B cell (primary cell): ENCODE measurements around the gene KLK13.

Source experiments
- EZH2 ChIP-seq: IDR thresholded peaks from 2 replicates; pipeline ENCODE4 v1.6.1; 2012; ENCODE audit warnings: borderline replicate concordance, low read depth, mild to moderate bottlenecking, moderate library complexity, low read length; ENCODE audit not compliant: insufficient read depth, poor library complexity, severe bottlenecking
- TF ChIP-seq, protein P1 (sequence below): fragments of 200-600 bp; IDR thresholded peaks from one replicate; pipeline ENCODE4 v1.8.0; 2022; ENCODE audit warnings: antibody characterized with exemption, mild to moderate bottlenecking

DNA sequence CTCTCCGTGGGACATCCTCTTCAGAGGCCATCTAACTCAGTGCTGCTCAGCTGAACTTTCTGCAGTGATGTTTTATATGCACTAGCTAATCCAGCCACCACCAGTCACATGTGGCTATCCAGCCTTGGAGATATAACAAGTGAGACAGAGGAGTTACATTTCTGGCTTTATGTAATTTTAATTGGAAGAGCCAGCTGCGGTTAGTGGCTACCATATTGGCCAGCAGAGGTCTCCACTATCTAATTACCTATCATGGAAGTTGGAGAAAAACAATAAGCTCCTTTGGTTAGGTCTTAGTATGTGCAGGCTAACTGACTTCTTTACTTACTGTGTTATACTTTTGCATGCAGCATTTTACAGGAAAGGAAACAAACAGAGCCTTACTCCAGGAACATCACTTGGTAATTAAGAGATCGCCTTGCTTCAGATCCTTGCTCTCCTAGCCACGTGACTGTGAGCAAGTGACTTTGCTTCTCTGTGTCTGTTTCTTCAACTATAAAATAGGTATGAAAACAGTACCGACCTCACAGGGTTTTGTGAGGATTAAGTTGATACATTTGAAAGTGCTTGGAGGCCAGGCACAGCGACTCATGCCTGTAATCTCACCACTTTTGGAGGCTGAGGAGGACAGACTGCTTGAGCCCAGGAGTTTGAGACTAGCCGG lies 43.8 kb downstream of the KLK13 start:
- TF ChIP-seq EZH2, result no peak
- TF ChIP-seq, protein P1, sequence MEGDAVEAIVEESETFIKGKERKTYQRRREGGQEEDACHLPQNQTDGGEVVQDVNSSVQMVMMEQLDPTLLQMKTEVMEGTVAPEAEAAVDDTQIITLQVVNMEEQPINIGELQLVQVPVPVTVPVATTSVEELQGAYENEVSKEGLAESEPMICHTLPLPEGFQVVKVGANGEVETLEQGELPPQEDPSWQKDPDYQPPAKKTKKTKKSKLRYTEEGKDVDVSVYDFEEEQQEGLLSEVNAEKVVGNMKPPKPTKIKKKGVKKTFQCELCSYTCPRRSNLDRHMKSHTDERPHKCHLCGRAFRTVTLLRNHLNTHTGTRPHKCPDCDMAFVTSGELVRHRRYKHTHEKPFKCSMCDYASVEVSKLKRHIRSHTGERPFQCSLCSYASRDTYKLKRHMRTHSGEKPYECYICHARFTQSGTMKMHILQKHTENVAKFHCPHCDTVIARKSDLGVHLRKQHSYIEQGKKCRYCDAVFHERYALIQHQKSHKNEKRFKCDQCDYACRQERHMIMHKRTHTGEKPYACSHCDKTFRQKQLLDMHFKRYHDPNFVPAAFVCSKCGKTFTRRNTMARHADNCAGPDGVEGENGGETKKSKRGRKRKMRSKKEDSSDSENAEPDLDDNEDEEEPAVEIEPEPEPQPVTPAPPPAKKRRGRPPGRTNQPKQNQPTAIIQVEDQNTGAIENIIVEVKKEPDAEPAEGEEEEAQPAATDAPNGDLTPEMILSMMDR, result peak; percentile 39
